Activated T-helper 1 cell treated with Interleukin-2 at 50 U/mL for 16 hours (primary cell): Measurements from ENCODE around the gene ZNHIT2.
"Not testable (repeated sequence)": the region's sequence is repeated elsewhere in the genome, so short reads cannot be mapped to it uniquely, and the experiment has no call there.

Experiments
- DNase-seq: peaks from one replicate; pipeline ENCODE4 v3.0.0-alpha.2; 2020; ENCODE audit warnings: low read depth

The ZNHIT2 gene

GRCh38 chr11:65117206-65118096 lies at the start of gene ZNHIT2:
Gene ZNHIT2 (minus strand): TSS chr11:65117701. CDS start chr11:65117653, 48 bp downstream.
- peak; percentile 99 for DNase-seq

- no peak for DNase-seq
These were observed 49.4 kb upstream of the ZNHIT2 start for GRCh38 chr11:65166893-65167292.

GRCh38 chr11:65165410-65166317 lies 48.2 kb upstream of the ZNHIT2 start:
- no peak for DNase-seq

- DNase-seq, result no peak
These were observed 46.2 kb upstream of the ZNHIT2 start for GRCh38 chr11:65163684-65164083.

GRCh38 chr11:65160643-65161042 lies 43.1 kb upstream of the ZNHIT2 start:
- no peak for DNase-seq

GRCh38 chr11:65159012-65159411 lies 41.5 kb upstream of the ZNHIT2 start:
- no peak for DNase-seq

- no peak for DNase-seq
These were observed 39.8 kb upstream of the ZNHIT2 start for GRCh38 chr11:65157336-65157735.

GRCh38 chr11:65156926-65157325 lies 39.4 kb upstream of the ZNHIT2 start:
- DNase-seq, result no peak

- DNase-seq, result no peak
These were observed 38.8 kb upstream of the ZNHIT2 start for GRCh38 chr11:65156256-65156655.

GRCh38 chr11:65152122-65152521 lies 34.6 kb upstream of the ZNHIT2 start:
- no peak for DNase-seq

GRCh38 chr11:65151331-65151899 lies 33.9 kb upstream of the ZNHIT2 start:
- DNase-seq, result no peak

GRCh38 chr11:65150509-65151299 lies 33.2 kb upstream of the ZNHIT2 start:
- DNase-seq, result no peak

GRCh38 chr11:65150131-65150508 lies 32.6 kb upstream of the ZNHIT2 start:
- not testable (repeated sequence) for DNase-seq

GRCh38 chr11:65148657-65149056 lies 31.2 kb upstream of the ZNHIT2 start:
- DNase-seq, result no peak

- no peak for DNase-seq
These were observed 30.0 kb upstream of the ZNHIT2 start for GRCh38 chr11:65147352-65148075.

GRCh38 chr11:65141896-65142494 lies 24.5 kb upstream of the ZNHIT2 start:
- DNase-seq, result no peak

- DNase-seq, result no peak
These were observed 19.1 kb upstream of the ZNHIT2 start for GRCh38 chr11:65136515-65137096.

- DNase-seq, result no peak
These were observed 18.2 kb upstream of the ZNHIT2 start for GRCh38 chr11:65135633-65136145.

GRCh38 chr11:65134952-65135632 lies 17.6 kb upstream of the ZNHIT2 start:
- DNase-seq, result peak; percentile 72
